ENCODE data around the gene ITSN1. TPM values are rescaled to one million over a fixed set of nuclear protein-coding genes. Genes with fewer than 3 reads are reported as not detected.

The ITSN1 gene
- total and polyA plus RNA-seq, 2 experiments from 2014 or later, result 77.9 to 95.7 TPM

DNA sequence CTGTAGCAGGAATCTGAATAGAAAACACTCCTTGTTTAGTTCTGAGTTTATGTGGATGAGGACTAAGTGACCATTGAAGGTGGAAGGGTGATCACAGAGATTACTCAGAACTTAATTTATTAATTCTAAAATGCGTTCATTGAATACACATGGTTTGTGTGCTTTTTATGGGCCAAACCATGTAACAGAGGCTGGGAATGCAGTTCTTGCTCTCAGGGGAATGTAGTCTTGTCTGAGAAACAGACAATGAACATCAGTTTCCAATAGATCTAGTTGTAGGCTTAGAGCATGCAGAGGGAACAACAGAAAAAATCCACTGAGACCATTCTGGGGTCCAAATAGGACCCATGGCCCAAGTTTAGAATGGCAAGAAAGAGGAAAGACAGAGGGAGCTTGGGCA, 46.1 kb downstream of the ITSN1 start:
- H3K27ac Mint-ChIP-seq, result no peak overlapping the region
- Histone ChIP-seq H3K36me3 (ENCODE audit: insufficient read depth) (no peaks in the 10 kb centered on the region), H2AFZ (no peak overlapping the region), H3K27me3 (ENCODE audit: insufficient read depth) (no peaks in the 10 kb centered on the region), H3K4me3 (no peak overlapping the region), H3K4me1 (ENCODE audit: insufficient read depth) (peaks cover 57% of the 10 kb centered on the region), H3K27ac (ENCODE audit: low read depth) (no peak overlapping the region), H3K79me2 (replicated peaks; ENCODE audit: insufficient read depth) (peaks cover 83% of the 10 kb centered on the region), H3K9me2 (ENCODE audit: insufficient read depth) (no peaks in the 10 kb centered on the region), H4K20me1 (replicated peaks; ENCODE audit: insufficient read depth) (peaks cover 8% of the 10 kb centered on the region; the same call in 1 of the 2 replicates), H3K4me2 (no peak overlapping the region), H3F3A (replicated peaks; ENCODE audit: low read depth) (no peaks in the 10 kb centered on the region)
- no peak for ATAC-seq
- H3K27me3 Mint-ChIP-seq (ENCODE audit: insufficient read depth, low read depth, poor library complexity), result peaks cover 6% of the 10 kb centered on the region
- DNase-seq (ENCODE audit: low spot score), result no peak
- no peaks in the 10 kb centered on the region for H3K9me3 Mint-ChIP-seq
- H3K4me1 Mint-ChIP-seq, result peaks cover 67% of the 10 kb centered on the region
- H3K36me3 Mint-ChIP-seq (ENCODE audit: low read depth), result no peaks in the 10 kb centered on the region
- no peak overlapping the region for H3K4me3 Mint-ChIP-seq
- TF ChIP-seq, protein P1, sequence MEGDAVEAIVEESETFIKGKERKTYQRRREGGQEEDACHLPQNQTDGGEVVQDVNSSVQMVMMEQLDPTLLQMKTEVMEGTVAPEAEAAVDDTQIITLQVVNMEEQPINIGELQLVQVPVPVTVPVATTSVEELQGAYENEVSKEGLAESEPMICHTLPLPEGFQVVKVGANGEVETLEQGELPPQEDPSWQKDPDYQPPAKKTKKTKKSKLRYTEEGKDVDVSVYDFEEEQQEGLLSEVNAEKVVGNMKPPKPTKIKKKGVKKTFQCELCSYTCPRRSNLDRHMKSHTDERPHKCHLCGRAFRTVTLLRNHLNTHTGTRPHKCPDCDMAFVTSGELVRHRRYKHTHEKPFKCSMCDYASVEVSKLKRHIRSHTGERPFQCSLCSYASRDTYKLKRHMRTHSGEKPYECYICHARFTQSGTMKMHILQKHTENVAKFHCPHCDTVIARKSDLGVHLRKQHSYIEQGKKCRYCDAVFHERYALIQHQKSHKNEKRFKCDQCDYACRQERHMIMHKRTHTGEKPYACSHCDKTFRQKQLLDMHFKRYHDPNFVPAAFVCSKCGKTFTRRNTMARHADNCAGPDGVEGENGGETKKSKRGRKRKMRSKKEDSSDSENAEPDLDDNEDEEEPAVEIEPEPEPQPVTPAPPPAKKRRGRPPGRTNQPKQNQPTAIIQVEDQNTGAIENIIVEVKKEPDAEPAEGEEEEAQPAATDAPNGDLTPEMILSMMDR (conservative IDR thresholded peaks at IDR 0.05; ENCODE audit: low read depth in 2 of 2), result no peak
- no peak for TF ChIP-seq STAT1 (IDR thresholded peaks at IDR 0.05; ENCODE audit: unreplicated experiment)
- TF ChIP-seq NANOG (IDR thresholded peaks at IDR 0.05; ENCODE audit: borderline replicate concordance), result no peak
- no peak for TF ChIP-seq JUNB (IDR thresholded peaks at IDR 0.05; ENCODE audit: unreplicated experiment)
- TF ChIP-seq ZNF114 (CRISPR knock-in tag; IDR thresholded peaks at IDR 0.05), result no peak
- TF ChIP-seq CREB1 (CRISPR knock-in tag; IDR thresholded peaks at IDR 0.05; ENCODE audit: low read depth), result no peak
- no peak for TF ChIP-seq EZH2 (IDR thresholded peaks at IDR 0.05; ENCODE audit: low read depth, unreplicated experiment)
- TF ChIP-seq ZNF331 (CRISPR knock-in tag; IDR thresholded peaks at IDR 0.05; ENCODE audit: low read depth), result no peak
- TF ChIP-seq, protein P2, sequence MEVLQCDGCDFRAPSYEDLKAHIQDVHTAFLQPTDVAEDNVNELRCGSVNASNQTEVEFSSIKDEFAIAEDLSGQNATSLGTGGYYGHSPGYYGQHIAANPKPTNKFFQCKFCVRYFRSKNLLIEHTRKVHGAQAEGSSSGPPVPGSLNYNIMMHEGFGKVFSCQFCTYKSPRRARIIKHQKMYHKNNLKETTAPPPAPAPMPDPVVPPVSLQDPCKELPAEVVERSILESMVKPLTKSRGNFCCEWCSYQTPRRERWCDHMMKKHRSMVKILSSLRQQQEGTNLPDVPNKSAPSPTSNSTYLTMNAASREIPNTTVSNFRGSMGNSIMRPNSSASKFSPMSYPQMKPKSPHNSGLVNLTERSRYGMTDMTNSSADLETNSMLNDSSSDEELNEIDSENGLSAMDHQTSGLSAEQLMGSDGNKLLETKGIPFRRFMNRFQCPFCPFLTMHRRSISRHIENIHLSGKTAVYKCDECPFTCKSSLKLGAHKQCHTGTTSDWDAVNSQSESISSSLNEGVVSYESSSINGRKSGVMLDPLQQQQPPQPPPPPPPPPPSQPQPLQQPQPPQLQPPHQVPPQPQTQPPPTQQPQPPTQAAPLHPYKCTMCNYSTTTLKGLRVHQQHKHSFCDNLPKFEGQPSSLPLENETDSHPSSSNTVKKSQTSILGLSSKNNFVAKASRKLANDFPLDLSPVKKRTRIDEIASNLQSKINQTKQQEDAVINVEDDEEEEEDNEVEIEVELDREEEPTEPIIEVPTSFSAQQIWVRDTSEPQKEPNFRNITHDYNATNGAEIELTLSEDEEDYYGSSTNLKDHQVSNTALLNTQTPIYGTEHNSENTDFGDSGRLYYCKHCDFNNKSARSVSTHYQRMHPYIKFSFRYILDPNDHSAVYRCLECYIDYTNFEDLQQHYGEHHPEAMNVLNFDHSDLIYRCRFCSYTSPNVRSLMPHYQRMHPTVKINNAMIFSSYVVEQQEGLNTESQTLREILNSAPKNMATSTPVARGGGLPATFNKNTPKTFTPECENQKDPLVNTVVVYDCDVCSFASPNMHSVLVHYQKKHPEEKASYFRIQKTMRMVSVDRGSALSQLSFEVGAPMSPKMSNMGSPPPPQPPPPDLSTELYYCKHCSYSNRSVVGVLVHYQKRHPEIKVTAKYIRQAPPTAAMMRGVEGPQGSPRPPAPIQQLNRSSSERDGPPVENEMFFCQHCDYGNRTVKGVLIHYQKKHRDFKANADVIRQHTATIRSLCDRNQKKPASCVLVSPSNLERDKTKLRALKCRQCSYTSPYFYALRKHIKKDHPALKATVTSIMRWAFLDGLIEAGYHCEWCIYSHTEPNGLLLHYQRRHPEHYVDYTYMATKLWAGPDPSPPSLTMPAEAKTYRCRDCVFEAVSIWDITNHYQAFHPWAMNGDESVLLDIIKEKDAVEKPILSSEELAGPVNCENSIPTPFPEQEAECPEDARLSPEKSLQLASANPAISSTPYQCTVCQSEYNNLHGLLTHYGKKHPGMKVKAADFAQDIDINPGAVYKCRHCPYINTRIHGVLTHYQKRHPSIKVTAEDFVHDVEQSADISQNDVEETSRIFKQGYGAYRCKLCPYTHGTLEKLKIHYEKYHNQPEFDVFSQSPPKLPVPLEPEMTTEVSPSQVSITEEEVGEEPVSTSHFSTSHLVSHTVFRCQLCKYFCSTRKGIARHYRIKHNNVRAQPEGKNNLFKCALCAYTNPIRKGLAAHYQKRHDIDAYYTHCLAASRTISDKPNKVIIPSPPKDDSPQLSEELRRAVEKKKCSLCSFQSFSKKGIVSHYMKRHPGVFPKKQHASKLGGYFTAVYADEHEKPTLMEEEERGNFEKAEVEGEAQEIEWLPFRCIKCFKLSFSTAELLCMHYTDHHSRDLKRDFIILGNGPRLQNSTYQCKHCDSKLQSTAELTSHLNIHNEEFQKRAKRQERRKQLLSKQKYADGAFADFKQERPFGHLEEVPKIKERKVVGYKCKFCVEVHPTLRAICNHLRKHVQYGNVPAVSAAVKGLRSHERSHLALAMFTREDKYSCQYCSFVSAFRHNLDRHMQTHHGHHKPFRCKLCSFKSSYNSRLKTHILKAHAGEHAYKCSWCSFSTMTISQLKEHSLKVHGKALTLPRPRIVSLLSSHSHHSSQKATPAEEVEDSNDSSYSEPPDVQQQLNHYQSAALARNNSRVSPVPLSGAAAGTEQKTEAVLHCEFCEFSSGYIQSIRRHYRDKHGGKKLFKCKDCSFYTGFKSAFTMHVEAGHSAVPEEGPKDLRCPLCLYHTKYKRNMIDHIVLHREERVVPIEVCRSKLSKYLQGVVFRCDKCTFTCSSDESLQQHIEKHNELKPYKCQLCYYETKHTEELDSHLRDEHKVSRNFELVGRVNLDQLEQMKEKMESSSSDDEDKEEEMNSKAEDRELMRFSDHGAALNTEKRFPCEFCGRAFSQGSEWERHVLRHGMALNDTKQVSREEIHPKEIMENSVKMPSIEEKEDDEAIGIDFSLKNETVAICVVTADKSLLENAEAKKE (CRISPR knock-in tag; IDR thresholded peaks at IDR 0.05), result no peak
- TF ChIP-seq EZH2phosphoT487 (IDR thresholded peaks at IDR 0.05; ENCODE audit: unreplicated experiment), result no peak
- no peak for TF ChIP-seq POLR2AphosphoS5 (IDR thresholded peaks at IDR 0.05; ENCODE audit: low read depth)
- no peak for TF ChIP-seq REST (IDR thresholded peaks at IDR 0.05; ENCODE audit: unreplicated experiment)
